ENCODE measurements around the gene CDHR2.
A peak's percentile ranks its signal among the peaks of the same experiment; 100 is the strongest.
"Not testable (repeated sequence)": the region's sequence is repeated elsewhere in the genome, so short reads cannot be mapped to it uniquely, and the experiment has no call there.

Gene CDHR2

GRCh38 chr5:176570044-176570443 lies 20.9 kb downstream of the CDHR2 start:
- DNase-seq (ENCODE audit: low read depth, low spot score) = no peak

DNA sequence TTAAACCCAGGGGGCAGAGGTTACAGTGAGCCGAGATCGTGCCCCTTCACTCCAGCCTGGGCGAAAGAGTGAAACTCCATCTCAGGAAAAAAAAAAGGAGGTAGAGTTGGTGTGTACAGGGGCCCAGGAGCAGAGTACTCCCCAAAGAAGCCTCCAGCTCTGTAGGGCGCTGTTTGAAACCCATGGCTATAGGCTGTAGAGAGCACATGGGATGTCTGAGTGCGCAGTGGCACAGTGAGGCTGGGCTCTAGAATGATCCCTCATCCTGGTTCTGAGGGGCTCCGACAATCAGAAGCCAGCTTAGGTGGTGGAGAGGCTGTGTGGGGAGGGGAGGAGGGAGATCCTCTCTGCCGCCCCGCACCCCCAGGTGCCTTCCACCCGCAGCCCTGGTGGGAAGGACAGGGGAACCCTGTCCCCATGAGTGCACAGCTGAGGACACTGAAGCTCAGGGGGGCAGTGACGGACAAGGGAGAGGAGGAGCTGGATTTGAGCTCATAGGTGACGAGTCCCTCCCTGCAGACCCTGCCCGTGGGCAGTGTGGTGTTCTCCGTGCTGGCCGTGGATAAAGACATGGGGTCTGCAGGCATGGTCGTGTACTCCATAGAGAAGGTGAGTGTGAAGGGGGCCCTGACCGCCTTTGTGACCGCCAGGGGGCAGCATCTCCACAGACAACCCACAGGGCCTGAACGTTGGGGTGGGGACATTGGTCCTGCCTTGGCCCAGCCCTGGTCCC lies 24.6 kb downstream of the CDHR2 start:
- DNase-seq (ENCODE audit: low read depth, low spot score) = peak; percentile 74

DNA sequence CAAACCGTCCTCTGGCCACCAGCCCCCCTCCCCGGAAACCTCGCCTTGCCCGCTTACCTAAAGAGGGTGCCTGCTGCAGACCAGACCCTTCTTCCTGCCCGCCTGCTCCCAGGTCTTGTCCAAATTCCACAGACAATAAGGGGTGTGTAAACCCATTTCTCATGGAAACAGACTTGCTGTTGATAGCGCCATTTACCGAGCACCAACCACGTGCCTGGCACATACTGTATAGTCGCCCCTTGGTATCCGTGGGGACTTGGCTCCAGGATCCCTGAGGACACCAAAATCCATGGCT lies 25.1 kb downstream of the CDHR2 start:
- DNase-seq (ENCODE audit: low read depth, low spot score) = no peak

DNA sequence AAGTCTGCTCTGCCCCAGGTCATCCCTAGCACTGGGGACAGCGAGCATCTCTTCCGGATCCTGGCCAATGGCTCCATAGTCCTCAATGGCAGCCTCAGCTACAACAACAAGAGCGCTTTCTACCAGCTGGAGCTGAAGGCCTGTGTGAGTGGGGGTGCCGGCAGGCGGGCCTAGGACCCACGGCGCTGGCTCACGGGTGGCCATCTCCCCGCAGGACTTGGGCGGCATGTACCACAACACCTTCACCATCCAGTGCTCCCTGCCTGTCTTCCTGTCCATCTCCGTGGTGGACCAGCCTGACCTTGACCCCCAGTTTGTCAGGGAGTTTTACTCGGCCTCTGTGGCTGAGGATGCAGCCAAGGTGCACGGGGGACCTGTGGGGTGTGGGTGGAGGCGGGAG lies 25.9 kb downstream of the CDHR2 start:
- DNase-seq (ENCODE audit: low read depth, low spot score) = no peak

DNA sequence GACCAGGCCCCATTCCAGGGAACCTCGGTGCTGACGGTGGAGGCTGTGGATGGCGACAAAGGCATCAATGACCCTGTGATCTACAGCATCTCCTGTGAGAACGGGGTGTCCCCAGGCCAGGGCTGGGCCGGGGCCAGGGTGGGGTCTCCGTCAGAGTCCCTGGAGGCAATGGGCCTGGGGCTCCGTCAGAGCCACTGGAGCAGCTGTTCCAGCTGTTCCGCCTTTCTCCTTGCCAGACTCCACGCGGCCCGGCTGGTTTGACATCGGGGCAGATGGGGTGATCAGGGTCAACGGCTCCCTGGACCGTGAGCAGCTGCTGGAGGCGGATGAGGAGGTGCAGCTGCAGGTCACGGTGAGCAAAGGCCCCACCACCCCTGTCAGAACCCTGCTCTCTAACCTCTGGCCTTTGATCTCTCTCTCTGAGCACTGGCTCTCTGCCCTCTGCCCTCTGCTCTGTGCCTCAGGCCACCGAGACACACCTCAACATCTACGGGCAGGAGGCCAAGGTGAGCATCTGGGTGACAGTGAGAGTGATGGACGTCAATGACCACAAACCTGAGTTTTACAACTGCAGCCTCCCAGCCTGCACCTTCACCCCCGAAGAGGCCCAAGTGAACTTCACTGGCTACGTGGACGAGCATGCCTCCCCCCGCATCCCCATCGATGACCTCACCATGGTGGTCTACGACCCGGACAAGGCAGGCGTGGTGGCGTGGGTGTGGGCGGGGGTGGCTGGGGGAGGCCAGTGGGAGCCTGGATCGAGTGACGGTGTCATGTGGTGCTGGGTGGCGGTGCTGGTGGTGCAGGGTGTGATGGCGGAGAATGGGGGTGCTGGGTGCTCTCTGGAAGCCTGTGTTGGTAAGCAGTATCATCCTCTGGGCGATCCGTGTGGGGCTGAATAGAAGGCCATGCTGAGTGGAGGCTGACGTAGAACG lies 26.6 kb downstream of the CDHR2 start:
- no peak for DNase-seq (ENCODE audit: low read depth, low spot score)

GRCh38 chr5:176577312-176578176 lies 28.4 kb downstream of the CDHR2 start:
- DNase-seq (ENCODE audit: low read depth, low spot score) = no peak

DNA sequence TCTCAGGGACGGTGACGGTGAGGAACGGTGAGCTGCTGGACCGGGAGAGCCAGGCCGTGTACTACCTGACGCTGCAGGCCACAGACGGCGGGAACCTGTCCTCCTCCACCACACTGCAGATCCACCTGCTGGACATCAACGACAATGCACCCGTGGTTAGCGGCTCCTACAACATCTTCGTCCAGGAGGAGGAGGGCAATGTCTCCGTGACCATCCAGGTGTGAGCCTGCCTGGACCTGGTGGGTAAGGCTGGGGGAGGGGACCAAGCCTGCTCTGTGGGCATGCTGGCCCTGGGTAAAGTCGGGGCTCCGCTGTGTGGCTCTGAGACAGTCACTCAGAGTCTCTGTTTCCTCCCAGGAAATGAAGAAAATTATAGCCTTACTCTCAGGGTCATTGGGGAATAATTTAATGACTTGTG lies 29.3 kb downstream of the CDHR2 start:
- DNase-seq (ENCODE audit: low read depth, low spot score) = no peak

GRCh38 chr5:176579323-176579722 lies 30.2 kb downstream of the CDHR2 start:
- DNase-seq (ENCODE audit: low read depth, low spot score) = no peak

GRCh38 chr5:176581361-176581760 lies 32.2 kb downstream of the CDHR2 start:
- no peak for DNase-seq (ENCODE audit: low read depth, low spot score)

DNA sequence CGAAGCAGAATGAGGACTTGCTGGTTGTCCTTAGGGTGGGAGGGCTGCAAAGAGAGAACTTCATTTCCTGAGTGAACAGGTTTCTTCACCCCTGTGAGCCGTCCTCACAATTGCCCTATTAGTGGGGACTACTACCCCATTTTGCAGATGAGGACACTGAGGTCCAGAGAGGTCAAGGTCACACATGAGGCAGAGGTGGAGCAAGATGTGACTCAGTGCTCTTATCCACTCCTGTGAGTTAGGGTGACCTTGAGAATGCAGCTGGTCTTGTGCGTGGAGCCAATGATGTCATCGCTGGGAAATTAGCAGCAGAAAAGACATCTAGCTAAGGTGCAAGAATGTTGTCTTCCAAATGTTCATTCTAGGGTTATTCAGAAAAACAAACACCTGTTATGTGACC lies 33.9 kb downstream of the CDHR2 start:
- DNase-seq (ENCODE audit: low read depth, low spot score) = no peak

DNA sequence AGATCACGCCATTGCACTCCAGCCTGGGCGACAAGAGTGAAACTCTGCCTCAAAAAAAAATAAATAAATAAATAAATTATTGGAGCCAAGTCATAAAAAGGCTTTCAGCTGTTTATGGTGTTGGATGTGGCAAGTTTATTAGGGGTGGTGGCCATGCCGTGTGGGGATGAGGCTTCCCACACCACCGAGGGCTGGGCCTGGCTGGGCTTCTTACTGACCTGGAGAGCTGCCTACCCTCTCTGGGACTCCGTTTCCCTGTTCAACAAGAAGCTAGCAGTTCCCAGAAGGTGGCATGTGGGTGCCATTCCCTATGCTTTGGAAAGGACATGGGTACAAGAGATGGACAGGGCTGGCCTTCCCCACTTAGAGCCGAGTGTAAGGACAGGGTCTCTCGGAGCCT lies 38.3 kb downstream of the CDHR2 start:
- no peak for DNase-seq (ENCODE audit: low read depth, low spot score)

DNA sequence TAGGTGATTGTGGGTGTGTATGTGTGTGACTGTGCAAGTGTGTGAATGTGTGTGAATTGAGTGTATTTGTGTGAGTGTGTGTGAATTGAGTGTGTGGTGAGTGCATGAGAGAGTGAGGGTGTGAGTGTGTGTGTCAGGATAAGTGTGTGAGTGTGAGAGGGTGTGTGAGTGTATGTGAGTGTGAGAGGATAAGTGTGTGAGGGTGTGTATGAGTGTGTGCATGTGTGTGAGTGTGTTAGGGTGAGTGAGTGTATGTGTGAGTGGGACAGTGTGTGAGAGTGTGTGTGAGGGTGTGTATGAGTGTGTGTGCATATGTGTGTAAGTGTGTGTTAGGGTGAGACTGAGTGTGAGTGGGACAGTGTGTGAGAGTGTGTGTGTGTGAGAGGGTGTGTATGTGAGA lies 39.2 kb downstream of the CDHR2 start:
- no peak for DNase-seq (ENCODE audit: low read depth, low spot score)

GRCh38 chr5:176589039-176589769 lies 40.1 kb downstream of the CDHR2 start:
- no peak for DNase-seq (ENCODE audit: low read depth, low spot score)

GRCh38 chr5:176590035-176590717 lies 41.0 kb downstream of the CDHR2 start:
- no peak for DNase-seq (ENCODE audit: low read depth, low spot score)

DNA sequence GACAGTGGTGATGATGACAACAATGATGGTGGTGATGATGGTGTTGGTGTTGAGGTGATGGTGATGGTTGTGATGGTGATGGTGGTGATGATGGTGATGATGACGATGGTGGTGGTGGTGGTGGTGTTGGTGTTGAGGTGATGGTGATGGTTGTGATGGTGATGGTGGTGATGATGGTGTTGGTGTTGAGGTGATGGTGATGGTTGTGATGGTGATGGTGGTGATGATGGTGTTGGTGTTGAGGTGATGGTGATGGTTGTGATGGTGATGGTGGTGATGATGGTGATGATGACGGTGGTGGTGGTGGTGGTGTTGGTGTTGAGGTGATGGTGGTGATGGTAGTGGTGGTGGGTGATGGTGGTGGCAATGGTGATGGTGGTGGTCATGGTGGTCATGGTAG lies 42.5 kb downstream of the CDHR2 start:
- DNase-seq (ENCODE audit: low read depth, low spot score) = not testable (repeated sequence)

DNA sequence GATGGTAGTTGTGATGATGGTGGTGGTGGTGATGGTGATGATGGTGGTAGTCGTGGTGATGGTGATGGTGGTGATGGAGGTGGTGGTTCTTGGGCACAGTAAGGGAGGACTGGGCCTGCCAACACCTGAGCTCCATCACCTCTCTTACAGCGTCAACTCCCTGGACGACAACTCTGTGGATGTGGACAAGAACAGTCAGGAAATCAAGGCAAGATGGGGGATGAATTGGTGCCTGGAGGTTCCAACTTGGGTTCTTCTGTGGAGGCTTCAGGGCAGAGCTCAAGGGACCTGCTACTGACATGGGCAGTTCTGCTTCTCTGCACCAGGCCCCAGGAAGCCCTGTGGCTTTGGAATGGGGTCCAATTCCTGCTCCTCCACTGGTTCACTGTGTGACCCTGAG lies 43.4 kb downstream of the CDHR2 start:
- DNase-seq (ENCODE audit: low read depth, low spot score) = no peak

DNA sequence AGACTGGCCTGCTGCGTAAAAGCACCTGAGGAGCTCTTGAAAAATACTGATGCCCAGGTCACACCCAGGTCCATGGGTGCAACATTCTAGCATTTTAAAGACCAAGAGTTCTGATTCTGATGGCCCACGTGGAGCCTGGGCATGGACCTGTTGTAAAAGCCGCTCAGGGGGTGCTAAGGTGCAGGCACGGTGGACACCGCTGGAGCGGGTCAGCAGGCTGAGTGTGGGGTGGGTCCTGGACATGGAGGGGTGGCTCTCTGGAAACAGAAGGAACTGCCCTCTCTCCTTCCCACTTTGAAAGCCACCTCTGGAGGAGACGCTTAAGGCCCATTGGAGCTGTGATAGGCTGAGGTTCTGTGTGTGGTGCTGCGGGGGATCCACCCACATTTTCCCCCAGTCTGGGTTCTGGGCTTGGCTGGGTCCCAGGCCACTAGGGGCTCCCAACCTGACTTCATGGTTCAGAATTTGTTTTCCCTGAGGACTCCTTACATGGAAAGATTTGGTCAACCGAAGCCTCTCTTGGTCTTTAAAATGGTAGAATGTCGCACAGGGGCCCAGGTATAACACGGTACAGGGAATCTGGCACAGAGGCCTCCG lies 44.2 kb downstream of the CDHR2 start:
- DNase-seq (ENCODE audit: low read depth, low spot score) = no peak

GRCh38 chr5:176594554-176594953 lies 45.4 kb downstream of the CDHR2 start:
- no peak for DNase-seq (ENCODE audit: low read depth, low spot score)

GRCh38 chr5:176595386-176595943 lies 46.3 kb downstream of the CDHR2 start:
- no peak for DNase-seq (ENCODE audit: low read depth, low spot score)

GRCh38 chr5:176596069-176596644 lies 47.0 kb downstream of the CDHR2 start:
- DNase-seq (ENCODE audit: low read depth, low spot score) = no peak

All from activated CD4-positive, CD25-positive, alpha-beta regulatory T cell treated with anti-CD3 and anti-CD28 coated beads, Interleukin-2, amount 50 U/mL, for 16 hours (primary cell).